WTC11 (cell line): Measurements from ENCODE around the gene METTL13. TPM values are rescaled to one million over a fixed set of nuclear protein-coding genes. Genes with fewer than 3 reads are reported as not detected.

Source experiments
- ATAC-seq: fragments of 200-7000 bp; cut with Tn5 transposase; 2 replicates; pipeline ENCODE4 v1.10.0; 2021; ENCODE audit warnings: mild to moderate bottlenecking, moderate library complexity
- CTCF ChIA-PET: fragments of 300-600 bp; sonication (Branson Sonifier 250); formaldehyde crosslinking; loops from one replicate; lab custom pipeline; 2021; ENCODE audit warnings: antibody characterized with exemption; lab: Charles Lee
- POLR2A ChIA-PET: fragments of 350-600 bp; sonication (Branson Sonifier 250); formaldehyde crosslinking; loops from one replicate; lab custom pipeline; 2021; ENCODE audit warnings: antibody characterized with exemption; lab: Charles Lee
- DNase-seq: peaks from one replicate; pipeline ENCODE4 v3.0.0; 2021; ENCODE audit warnings: low spot score
- H3K27ac Mint-ChIP-seq: 2 replicates; pipeline ENCODE4 v1.8.0; 2021; ENCODE audit warnings: mixed read lengths
- H3K27me3 Mint-ChIP-seq: 2 replicates; pipeline ENCODE4 v1.8.0; 2021; ENCODE audit warnings: low read depth, mild to moderate bottlenecking, moderate library complexity, mixed read lengths
- H3K36me3 Mint-ChIP-seq: 2 replicates; pipeline ENCODE4 v1.8.0; 2021; ENCODE audit warnings: mixed read lengths
- H3K4me1 Mint-ChIP-seq: 2 replicates; pipeline ENCODE4 v1.8.0; 2022; ENCODE audit warnings: mixed read lengths
- H3K4me3 Mint-ChIP-seq: 2 replicates; pipeline ENCODE4 v1.8.0; 2021; ENCODE audit warnings: mild to moderate bottlenecking, moderate library complexity, mixed read lengths
- H3K9me3 Mint-ChIP-seq: 2 replicates; pipeline ENCODE4 v1.8.0; 2021; ENCODE audit warnings: mixed read lengths
- ARID4B ChIP-seq: sonication (generic); formaldehyde crosslinking; IDR thresholded peaks from 2 replicates; pipeline ENCODE4 v1.8.0; 2023; ENCODE audit warnings: missing genetic modification reagents, mild to moderate bottlenecking, borderline replicate concordance
- ATF2 ChIP-seq: sonication (generic); formaldehyde crosslinking; IDR thresholded peaks from 2 replicates; pipeline ENCODE4 v1.8.1; 2022; ENCODE audit warnings: low read depth, missing genetic modification reagents, borderline replicate concordance
- ERG ChIP-seq: fragments of 250-450 bp; sonication (Bioruptor Pico); IDR thresholded peaks from 2 replicates; pipeline ENCODE4 v1.8.0; 2021; ENCODE audit warnings: mild to moderate bottlenecking
- ESRRA ChIP-seq: sonication (generic); formaldehyde crosslinking; IDR thresholded peaks from 2 replicates; pipeline ENCODE4 v1.8.1; 2022; ENCODE audit warnings: mild to moderate bottlenecking, missing genetic modification reagents, borderline replicate concordance
- FOXK1 ChIP-seq: sonication (generic); formaldehyde crosslinking; IDR thresholded peaks from 2 replicates; pipeline ENCODE4 v1.8.0; 2022; ENCODE audit warnings: mild to moderate bottlenecking, moderate library complexity, missing genetic modification reagents
- GABPB1 ChIP-seq: sonication (generic); formaldehyde crosslinking; IDR thresholded peaks from 2 replicates; pipeline ENCODE4 v1.8.1; 2023; ENCODE audit warnings: mild to moderate bottlenecking, missing genetic modification reagents
- NFE2L1 ChIP-seq: sonication (generic); formaldehyde crosslinking; IDR thresholded peaks from 2 replicates; pipeline ENCODE4 v1.8.1; 2023; ENCODE audit warnings: missing genetic modification reagents
- NFYB ChIP-seq: sonication (generic); formaldehyde crosslinking; conservative IDR thresholded peaks from 2 replicates; pipeline ENCODE4 v1.8.0; 2022; ENCODE audit warnings: low read depth, missing genetic modification reagents
- NR2C2 ChIP-seq: sonication (generic); formaldehyde crosslinking; IDR thresholded peaks from 2 replicates; pipeline ENCODE4 v1.8.0; 2022; ENCODE audit warnings: mild to moderate bottlenecking, missing genetic modification reagents
- NR3C1 ChIP-seq: sonication (generic); formaldehyde crosslinking; conservative IDR thresholded peaks from 2 replicates; pipeline ENCODE4 v1.8.1; 2023; ENCODE audit warnings: low read depth, mild to moderate bottlenecking, missing genetic modification reagents
- PREB ChIP-seq: sonication (generic); formaldehyde crosslinking; IDR thresholded peaks from 2 replicates; pipeline ENCODE4 v1.8.1; 2022; ENCODE audit warnings: mild to moderate bottlenecking, missing genetic modification reagents, moderate library complexity, borderline replicate concordance
- PRRX2 ChIP-seq: fragments of 250-450 bp; sonication (Bioruptor Pico); IDR thresholded peaks from 2 replicates; pipeline ENCODE4 v1.8.0; 2021; ENCODE audit warnings: mild to moderate bottlenecking
- SMAD3 ChIP-seq: sonication (generic); formaldehyde crosslinking; IDR thresholded peaks from 2 replicates; pipeline ENCODE4 v1.8.0; 2022; ENCODE audit warnings: missing genetic modification reagents, mild to moderate bottlenecking, borderline replicate concordance
- TEAD4 ChIP-seq: sonication (generic); formaldehyde crosslinking; IDR thresholded peaks from 2 replicates; pipeline ENCODE4 v1.8.0; 2022; ENCODE audit warnings: mild to moderate bottlenecking, missing genetic modification reagents
- ZNF121 ChIP-seq: sonication (generic); formaldehyde crosslinking; IDR thresholded peaks from 2 replicates; pipeline ENCODE4 v1.8.0; 2023; ENCODE audit warnings: missing genetic modification reagents
- ZNF232 ChIP-seq: sonication (generic); formaldehyde crosslinking; IDR thresholded peaks from 2 replicates; pipeline ENCODE4 v1.8.0; 2022; ENCODE audit warnings: mild to moderate bottlenecking, missing genetic modification reagents
- ZNF396 ChIP-seq: fragments of 250-450 bp; sonication (Bioruptor Pico); IDR thresholded peaks from 2 replicates; pipeline ENCODE4 v1.8.0; 2021; ENCODE audit warnings: mild to moderate bottlenecking, moderate library complexity, borderline replicate concordance
- ZNF423 ChIP-seq: fragments of 250-450 bp; sonication (Bioruptor Pico); IDR thresholded peaks from 2 replicates; pipeline ENCODE4 v2.1.2; 2022; ENCODE audit warnings: mild to moderate bottlenecking, moderate library complexity
- total RNA-seq: library from RNA; stranded (reverse); gene quantifications from 3 replicates; pipeline ENCODE4 v1.2.3, GENCODE V29; 2021
- TF ChIP-seq, protein P1 (sequence below): fragments of 250-450 bp; sonication (Bioruptor Pico); IDR thresholded peaks from 2 replicates; pipeline ENCODE4 v1.9.0; 2021; ENCODE audit warnings: mild to moderate bottlenecking
- TF ChIP-seq, protein P2 (sequence below): sonication (generic); formaldehyde crosslinking; IDR thresholded peaks from 2 replicates; pipeline ENCODE4 v1.8.1; 2023; ENCODE audit warnings: mild to moderate bottlenecking, moderate library complexity, missing genetic modification reagents

Gene METTL13
- total RNA-seq, 1 experiment from 2014 or later = 46.5 TPM

DNA sequence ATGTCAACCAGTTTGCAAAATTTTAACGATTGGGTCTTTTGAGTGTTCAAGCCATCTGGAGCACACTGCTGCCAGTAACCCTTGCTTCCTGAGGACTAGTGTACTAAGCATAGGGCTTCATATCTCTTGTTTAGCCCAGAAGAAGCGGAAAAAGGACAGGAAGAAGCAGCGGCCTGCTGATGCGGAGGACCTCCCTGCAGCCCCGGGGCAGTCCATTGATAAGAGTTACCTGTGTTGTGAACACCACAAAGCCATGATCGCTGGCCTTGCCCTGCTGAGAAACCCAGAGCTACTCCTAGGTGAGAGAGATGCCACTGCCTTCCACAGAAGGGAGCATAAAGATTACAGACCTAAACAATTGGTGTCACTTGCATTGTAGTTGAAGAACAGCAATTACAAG lies 8.9 kb downstream of the METTL13 start (continued):
- TF ChIP-seq, protein P1, sequence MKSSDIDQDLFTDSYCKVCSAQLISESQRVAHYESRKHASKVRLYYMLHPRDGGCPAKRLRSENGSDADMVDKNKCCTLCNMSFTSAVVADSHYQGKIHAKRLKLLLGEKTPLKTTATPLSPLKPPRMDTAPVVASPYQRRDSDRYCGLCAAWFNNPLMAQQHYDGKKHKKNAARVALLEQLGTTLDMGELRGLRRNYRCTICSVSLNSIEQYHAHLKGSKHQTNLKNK (CRISPR knock-in tag) = no peak
- TF ChIP-seq ZNF232 (CRISPR knock-in tag) (no peak), TEAD4 (CRISPR knock-in tag) (no peak), FOXK1 (CRISPR knock-in tag) (no peak)
- TF ChIP-seq, all 79 proteins: peak for 0

- Mint-ChIP-seq H3K36me3 (peaks cover 85% of the 10 kb centered on the region), H3K27me3 (no peaks in the 10 kb centered on the region), H3K27ac (no peak overlapping the region), H3K9me3 (no peaks in the 10 kb centered on the region), H3K4me3 (no peak overlapping the region), H3K4me1 (no peaks in the 10 kb centered on the region)
- DNase-seq (no peak), ATAC-seq (no peak)
- ChIA-PET CTCF (no interaction called here), POLR2A (no interaction called here)
- TF ChIP-seq SMAD3 (CRISPR knock-in tag) (no peak), ZNF232 (CRISPR knock-in tag) (no peak), ZNF121 (CRISPR knock-in tag) (no peak), ERG (no peak), ESRRA (CRISPR knock-in tag) (no peak), ZNF396 (CRISPR knock-in tag) (no peak), NFE2L1 (no peak), FOXK1 (CRISPR knock-in tag) (no peak)
- TF ChIP-seq, protein P2, sequence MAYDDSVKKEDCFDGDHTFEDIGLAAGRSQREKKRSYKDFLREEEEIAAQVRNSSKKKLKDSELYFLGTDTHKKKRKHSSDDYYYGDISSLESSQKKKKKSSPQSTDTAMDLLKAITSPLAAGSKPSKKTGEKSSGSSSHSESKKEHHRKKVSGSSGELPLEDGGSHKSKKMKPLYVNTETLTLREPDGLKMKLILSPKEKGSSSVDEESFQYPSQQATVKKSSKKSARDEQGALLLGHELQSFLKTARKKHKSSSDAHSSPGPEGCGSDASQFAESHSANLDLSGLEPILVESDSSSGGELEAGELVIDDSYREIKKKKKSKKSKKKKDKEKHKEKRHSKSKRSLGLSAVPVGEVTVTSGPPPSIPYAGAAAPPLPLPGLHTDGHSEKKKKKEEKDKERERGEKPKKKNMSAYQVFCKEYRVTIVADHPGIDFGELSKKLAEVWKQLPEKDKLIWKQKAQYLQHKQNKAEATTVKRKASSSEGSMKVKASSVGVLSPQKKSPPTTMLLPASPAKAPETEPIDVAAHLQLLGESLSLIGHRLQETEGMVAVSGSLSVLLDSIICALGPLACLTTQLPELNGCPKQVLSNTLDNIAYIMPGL (CRISPR knock-in tag) = no peak
These were observed 11.4 kb downstream of the METTL13 start for GRCh38 chr1:171792656-171793369.

DNA sequence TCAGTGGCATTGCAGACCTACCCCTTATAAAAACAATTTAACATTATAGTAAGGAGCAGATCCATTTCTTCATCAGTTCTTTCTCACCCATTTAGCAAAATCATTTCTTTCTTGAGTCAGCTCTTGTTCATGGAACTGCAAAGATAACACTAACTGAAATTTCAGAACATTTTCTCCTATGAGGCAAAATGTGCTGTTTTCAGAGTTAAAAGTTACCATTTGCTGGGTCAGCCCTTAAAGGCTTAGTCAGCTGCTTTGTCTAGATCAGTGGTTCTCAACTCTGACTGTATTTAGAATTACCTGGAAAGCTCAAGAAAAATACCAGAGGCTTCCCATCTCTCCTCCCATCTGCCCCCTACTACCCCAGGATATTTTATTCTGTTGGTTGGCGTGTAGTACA lies 12.2 kb downstream of the METTL13 start:
- CTCF ChIA-PET = interaction anchor here (0.8 kb wide), 1 partner anchor 192 kb away, joined by 3 read pairs; no protein-coding TSS in a partner anchor
- TF ChIP-seq NR3C1 (CRISPR knock-in tag) (no peak), PRRX2 (no peak), ERG (no peak), NFYB (CRISPR knock-in tag) (no peak), NFE2L1 (no peak), ZNF423 (no peak), ATF2 (CRISPR knock-in tag) (no peak), ARID4B (no peak), NR2C2 (CRISPR knock-in tag) (no peak), GABPB1 (CRISPR knock-in tag) (no peak), PREB (CRISPR knock-in tag) (no peak)
- TF ChIP-seq, protein P1 (CRISPR knock-in tag) = no peak

More for the DNA sequence above, 12.2 kb downstream of the METTL13 start:
- DNase-seq (no peak), ATAC-seq (no peak)
- H3K36me3 Mint-ChIP-seq = peaks cover 79% of the 10 kb centered on the region
- H3K27ac Mint-ChIP-seq = no peak overlapping the region
- no peaks in the 10 kb centered on the region for H3K27me3 Mint-ChIP-seq
- no peak overlapping the region for H3K4me3 Mint-ChIP-seq
- 0 out of 2 replicates have a peak, but pooled peaks cover 3% of the 10 kb centered on the region for H3K4me1 Mint-ChIP-seq
- POLR2A ChIA-PET = no interaction called here
- no peaks in the 10 kb centered on the region for H3K9me3 Mint-ChIP-seq
